ENCODE data around the gene OR11H6.
"Not testable (repeated sequence)": the region's sequence is repeated elsewhere in the genome, so short reads cannot be mapped to it uniquely, and the experiment has no call there.

OR11H6 gene

DNA sequence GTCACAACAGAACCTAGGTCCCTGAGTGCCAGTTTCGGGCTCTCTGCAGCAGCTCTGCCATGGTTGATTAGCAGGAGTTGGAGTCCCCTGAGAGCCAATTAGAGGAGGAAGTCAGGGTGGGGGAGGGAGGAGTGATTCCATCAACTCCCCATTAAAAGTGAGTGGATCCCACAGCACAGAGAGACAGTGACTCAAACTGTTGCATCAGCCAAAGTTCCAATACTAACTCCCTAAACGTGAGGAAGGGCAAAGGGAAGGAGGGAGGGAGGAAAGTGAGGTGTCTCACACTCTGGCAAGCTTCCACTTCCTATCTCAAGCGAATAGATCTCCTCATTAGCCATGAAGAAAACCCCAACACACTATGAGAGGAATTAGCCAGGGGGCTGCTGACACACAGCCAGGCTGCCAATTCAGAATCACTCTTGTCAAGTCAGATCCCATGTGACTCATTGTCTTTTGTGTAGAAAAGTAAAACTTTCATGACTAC, 39.2 kb downstream of the OR11H6 start:
- peak; percentile 32 for DNase-seq (ENCODE audit: low spot score)
- FAIRE-seq: no peak

DNA sequence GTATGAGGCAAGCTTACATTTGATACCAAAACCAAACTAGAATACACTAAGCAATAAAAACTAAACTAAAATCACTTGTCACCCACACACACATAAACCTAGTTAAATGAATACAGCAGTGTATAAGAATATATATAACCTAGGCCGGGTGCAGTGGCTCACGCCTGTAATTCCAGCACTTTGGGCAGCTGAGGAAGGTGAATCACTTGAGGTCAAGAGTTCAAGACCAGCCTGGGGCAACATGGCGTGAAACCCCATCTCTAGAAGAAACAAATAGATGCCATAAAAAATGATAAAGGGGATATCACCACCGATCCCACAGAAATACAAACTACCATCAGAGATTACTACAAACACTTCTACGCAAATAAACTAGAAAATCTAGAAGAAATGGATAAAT, 40.9 kb downstream of the OR11H6 start:
- not testable (repeated sequence) for FAIRE-seq

DNA sequence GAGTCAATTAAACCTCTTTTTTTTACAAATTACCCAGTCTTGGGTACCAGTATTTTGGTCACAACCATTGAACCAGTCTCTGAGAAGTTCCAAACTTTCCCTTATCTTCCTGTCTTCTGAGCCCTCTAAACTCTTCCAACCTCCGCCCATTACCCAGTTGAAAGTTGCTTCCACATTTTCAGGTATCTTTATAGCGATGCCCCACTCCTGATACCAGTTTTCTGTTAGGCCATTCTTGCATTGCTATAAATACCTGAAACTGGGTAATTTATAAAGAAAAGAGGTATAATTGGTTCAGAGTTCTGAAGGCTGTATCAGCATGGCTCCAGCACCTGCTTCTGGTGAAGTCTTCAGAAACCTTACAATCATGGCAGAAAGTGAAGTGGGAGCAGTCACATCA, 50.6 kb downstream of the OR11H6 start:
- no peak for FAIRE-seq
- DNase-seq (ENCODE audit: low spot score): no peak

More for the DNA sequence above, 40.9 kb downstream of the OR11H6 start:
- not testable (repeated sequence) for DNase-seq (ENCODE audit: low spot score)

Data from RCC 7860 (cell line).